Measurements from ENCODE around the gene HOPX.
"Not testable (repeated sequence)": the region's sequence is repeated elsewhere in the genome, so short reads cannot be mapped to it uniquely, and the experiment has no call there.

The HOPX gene

DNA sequence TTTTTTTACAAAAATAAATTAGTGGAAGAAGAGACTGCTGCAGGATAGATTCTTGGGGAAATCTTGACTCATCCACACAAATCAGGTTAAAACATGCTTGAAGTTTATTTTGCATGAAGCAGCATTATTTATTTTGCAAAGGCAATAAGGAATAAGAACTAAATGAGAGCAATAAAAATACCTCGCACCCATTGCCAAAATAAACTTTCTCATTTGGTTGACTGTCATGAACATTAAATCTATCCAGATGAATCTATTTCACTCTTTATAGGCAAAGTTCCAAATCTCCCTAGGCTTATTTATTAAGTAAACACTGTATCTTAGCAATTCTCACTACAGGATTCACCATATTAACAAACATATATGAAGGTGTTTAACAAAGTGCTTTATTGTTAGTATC is 58.9 kb downstream of the HOPX start:
- no peak for DNase-seq

DNA sequence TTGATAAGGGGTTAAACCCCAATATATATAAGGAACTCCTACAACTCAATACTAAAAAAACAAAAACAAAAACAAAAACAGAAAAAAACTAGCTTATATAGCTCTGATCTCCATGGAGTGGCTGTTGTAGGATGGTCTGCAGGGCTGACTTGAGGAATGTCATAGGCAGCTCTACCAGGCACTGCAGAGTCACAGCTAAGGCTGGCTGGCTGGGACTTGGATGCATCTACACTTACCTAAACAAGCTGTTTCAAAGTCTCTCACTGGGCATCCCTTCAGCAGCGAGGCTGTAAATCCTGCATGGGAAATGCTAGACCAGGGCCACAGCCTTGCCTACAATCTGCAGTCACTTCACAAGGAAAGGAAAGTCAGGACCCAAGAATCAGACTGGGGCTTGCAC is 61.3 kb downstream of the HOPX start:
- no peak for DNase-seq

DNA sequence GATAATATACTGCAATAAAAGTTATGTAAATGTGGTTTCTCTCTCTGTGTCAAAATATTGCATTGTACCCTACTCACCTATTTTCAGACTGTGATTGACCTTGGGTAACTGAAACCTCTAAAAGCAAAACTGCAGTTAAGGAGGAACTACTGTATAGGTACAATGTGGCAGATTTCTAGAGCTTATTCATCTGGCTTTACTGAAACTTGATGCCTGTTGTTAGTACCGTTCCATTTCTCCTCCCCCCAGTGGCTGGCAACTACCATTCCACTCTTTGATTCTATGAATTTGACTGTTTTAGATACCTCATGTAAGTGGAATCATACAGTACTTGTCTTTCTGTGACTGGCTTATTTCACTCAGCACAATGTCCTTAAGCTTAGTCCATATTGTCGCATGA is 61.9 kb downstream of the HOPX start:
- no peak for DNase-seq

GRCh38 chr4:56618734-56619133 is 62.4 kb downstream of the HOPX start:
- no peak for DNase-seq

GRCh38 chr4:56613101-56613862 is 67.8 kb downstream of the HOPX start:
- no peak for DNase-seq

- no peak for DNase-seq
These were observed 68.8 kb downstream of the HOPX start for GRCh38 chr4:56612282-56612681.

- no peak for DNase-seq
These were observed 69.6 kb downstream of the HOPX start for GRCh38 chr4:56611501-56611900.

- not testable (repeated sequence) for DNase-seq
These were observed 70.9 kb downstream of the HOPX start for GRCh38 chr4:56610170-56610569.

DNA sequence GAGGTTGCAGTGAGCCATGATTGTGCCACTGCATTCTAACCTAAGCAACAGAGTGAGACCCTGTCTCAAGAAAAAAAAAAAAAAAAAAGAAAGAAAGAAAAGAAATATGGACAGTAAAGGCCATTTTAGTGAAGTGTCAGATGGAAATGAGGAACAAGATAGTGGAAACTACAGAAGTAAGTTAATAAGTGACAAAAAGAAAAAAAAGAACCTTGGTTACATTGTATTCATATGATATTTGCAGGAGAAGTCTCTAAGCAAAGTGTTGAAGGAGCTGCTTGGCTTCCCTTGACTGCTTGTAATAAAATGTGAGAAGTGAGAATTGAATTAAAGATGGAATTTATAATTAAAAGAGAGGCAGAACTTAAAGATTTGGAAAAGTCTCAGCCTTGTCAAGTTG is 73.2 kb downstream of the HOPX start:
- no peak for DNase-seq

DNA sequence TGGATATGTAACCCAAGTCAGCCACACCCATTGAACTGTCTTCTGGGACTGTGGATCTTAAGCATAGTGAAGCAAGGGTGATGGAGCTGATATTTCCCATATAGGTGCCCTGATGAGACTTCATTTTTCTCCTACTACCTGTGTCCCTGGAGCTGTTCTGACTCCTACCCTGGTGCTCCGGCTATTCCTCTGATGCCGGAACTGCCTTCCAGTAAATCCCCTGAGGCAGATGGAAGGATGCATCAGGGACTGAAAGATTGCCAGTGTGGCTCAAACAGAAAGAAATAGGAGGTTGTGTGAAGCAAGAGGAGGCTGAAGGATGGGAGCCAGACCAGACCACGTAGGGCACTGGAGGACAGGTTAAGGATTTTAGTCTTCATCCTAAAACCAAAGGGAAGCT is 74.7 kb downstream of the HOPX start:
- DNase-seq, result no peak

GRCh38 chr4:56605464-56605863 is 75.6 kb downstream of the HOPX start:
- not testable (repeated sequence) for DNase-seq

GRCh38 chr4:56603297-56603696 is 77.8 kb downstream of the HOPX start:
- no peak for DNase-seq

Measured in activated naive CD4-positive, alpha-beta T cell treated with Interleukin-2 at 50 U/mL for 16 hours (primary cell).